Measurements from ENCODE around the gene DISC1. TPM values are rescaled to one million over a fixed set of nuclear protein-coding genes. Genes with fewer than 3 reads are reported as not detected.

The DISC1 gene
- total and polyA plus RNA-seq, 2 experiments from 2014 or later = 6.5 to 11.5 TPM

DNA sequence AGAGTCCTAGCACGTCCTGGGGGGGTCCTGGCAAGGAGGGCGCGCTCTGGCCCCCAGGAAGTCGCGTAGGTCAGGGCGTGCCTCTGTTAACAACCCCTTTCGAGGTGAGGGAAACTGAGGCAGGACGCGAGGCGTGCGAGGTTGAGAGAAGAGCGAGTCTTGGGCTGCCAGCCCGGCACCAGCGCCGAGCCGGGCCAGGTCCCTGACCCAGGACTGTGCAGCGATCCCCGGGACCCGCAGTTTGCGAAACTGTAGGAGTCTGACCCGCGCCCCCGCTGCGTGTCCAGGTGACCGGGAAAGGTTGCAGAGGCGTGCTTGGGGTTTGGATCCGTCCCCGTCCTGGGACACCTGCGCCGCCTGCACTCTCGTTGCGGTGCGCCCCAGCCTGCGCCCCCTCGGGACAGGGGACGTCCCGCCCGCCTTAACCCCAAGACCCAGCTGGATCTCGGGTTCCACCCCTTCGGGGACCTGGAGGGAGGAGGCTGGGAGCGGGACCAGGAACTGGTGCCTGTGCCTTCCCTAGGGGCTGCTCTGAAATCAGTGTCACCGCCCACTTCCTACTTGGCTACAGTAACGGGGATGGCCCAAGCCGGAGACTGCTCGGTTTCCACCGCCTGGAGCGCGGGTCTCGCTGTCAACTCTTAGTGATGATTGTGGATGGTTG is 493 bp downstream of the DISC1 start:
- no peak for TF ChIP-seq CTCF (IDR thresholded peaks at IDR 0.05; ENCODE audit: low read depth, low read length)
- H3K27me3 ChIP-seq = peaks cover 17% of the 10 kb centered on the region
- DNase-seq (ENCODE audit: low read depth in 1 of 2, low spot score in 1 of 2) = peak; percentile 55 to 68
- H3K9me3 ChIP-seq (ENCODE audit: low read depth) = no peaks in the 10 kb centered on the region
- H3K4me3 ChIP-seq = peak overlapping the region; percentile 81
- no peak overlapping the region for H3K27ac ChIP-seq
- H3K4me1 ChIP-seq (ENCODE audit: low read depth) = no peaks in the 10 kb centered on the region
- no peaks in the 10 kb centered on the region for H3K36me3 ChIP-seq

- no peak for DNase-seq (ENCODE audit: low read depth in 1 of 2, low spot score in 1 of 2)
- Histone ChIP-seq H3K4me1 (ENCODE audit: low read depth) (no peaks in the 10 kb centered on the region), H3K27ac (no peak overlapping the region), H3K4me3 (no peak overlapping the region), H3K9me3 (ENCODE audit: low read depth) (no peaks in the 10 kb centered on the region), H3K27me3 (peaks cover 4% of the 10 kb centered on the region), H3K36me3 (no peaks in the 10 kb centered on the region)
- TF ChIP-seq CTCF (IDR thresholded peaks at IDR 0.05; ENCODE audit: low read depth, low read length) = no peak
Observed at GRCh38 chr1:231628207-231628876, 1.8 kb downstream of the DISC1 start.

- Histone ChIP-seq H3K27ac (no peak overlapping the region), H3K4me3 (no peak overlapping the region), H3K4me1 (ENCODE audit: low read depth) (no peaks in the 10 kb centered on the region), H3K9me3 (ENCODE audit: low read depth) (no peaks in the 10 kb centered on the region), H3K27me3 (no peaks in the 10 kb centered on the region), H3K36me3 (no peaks in the 10 kb centered on the region)
- no peak for TF ChIP-seq CTCF (IDR thresholded peaks at IDR 0.05; ENCODE audit: low read depth, low read length)
- peak in 1 of 2 donors; percentile 49 for DNase-seq (ENCODE audit: low read depth in 1 of 2, low spot score in 1 of 2)
Observed at GRCh38 chr1:231629132-231629531, 2.5 kb downstream of the DISC1 start.

DNA sequence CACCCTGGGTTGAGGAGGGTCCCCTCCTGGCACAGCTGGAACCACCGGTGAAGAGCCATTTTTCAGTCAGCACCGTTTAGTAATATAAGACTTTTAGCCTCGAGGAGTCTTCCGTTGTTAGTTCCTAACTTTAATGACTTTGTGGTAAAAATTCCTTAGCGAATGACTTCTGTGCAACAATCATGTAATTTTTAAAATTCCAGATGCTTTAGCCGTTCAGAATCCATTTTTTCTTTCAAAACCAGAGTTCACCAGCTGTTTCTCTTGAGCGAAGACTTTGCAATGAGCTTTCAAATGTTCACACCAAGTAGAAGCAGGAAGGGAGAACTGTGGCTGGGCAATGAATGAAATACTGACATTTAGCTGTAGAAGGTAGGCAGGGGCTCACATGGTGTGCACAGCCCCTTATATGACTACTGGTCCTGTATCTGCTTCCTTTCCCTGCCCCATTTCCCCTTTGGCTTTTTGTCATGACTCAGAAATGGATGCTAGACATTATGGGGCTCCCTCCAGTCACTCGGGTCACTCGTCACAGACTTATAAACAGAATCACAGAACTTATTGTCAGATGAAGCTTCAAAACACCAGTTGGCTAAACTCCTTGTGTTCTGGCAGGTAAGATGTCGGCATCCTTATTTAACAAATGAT is 4.1 kb downstream of the DISC1 start:
- H3K9me3 ChIP-seq (ENCODE audit: low read depth) = no peaks in the 10 kb centered on the region
- H3K27me3 ChIP-seq = no peaks in the 10 kb centered on the region
- DNase-seq (ENCODE audit: low read depth in 1 of 2, low spot score in 1 of 2) = peak in 1 of 2 donors; percentile 6
- no peak overlapping the region for H3K4me3 ChIP-seq
- H3K4me1 ChIP-seq (ENCODE audit: low read depth) = no peaks in the 10 kb centered on the region
- no peak for TF ChIP-seq CTCF (IDR thresholded peaks at IDR 0.05; ENCODE audit: low read depth, low read length)
- no peak overlapping the region for H3K27ac ChIP-seq
- H3K36me3 ChIP-seq = no peaks in the 10 kb centered on the region

DNA sequence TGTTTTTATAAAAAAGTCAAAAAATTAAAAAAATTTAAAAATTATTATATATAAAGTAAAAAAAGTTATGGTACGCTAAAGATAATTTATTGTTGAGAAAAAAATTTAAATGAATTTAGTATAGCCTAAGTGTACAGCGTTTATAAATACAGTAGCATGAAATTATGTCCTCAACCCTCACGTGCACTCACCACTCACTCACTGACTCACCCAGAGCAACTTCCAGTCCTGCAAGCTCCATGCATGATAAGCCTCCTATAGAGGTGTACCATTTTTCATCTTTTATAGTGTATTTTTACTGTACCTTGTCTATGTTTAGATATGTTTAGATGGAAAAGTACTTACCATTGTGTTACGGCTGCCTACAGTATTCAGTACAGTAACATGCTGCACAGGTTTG is 5.1 kb downstream of the DISC1 start:
- Histone ChIP-seq H3K4me3 (no peak overlapping the region), H3K4me1 (ENCODE audit: low read depth) (no peaks in the 10 kb centered on the region), H3K27ac (no peak overlapping the region), H3K9me3 (ENCODE audit: low read depth) (no peaks in the 10 kb centered on the region), H3K36me3 (no peaks in the 10 kb centered on the region), H3K27me3 (no peaks in the 10 kb centered on the region)
- no peak for DNase-seq (ENCODE audit: low read depth in 1 of 2, low spot score in 1 of 2)
- TF ChIP-seq CTCF (IDR thresholded peaks at IDR 0.05; ENCODE audit: low read depth, low read length) = no peak
